Measurements from ENCODE around the gene C15orf40. TPM values are rescaled to one million over a fixed set of nuclear protein-coding genes. Genes with fewer than 3 reads are reported as not detected.
"Not testable (repeated sequence)": the region's sequence is repeated elsewhere in the genome, so short reads cannot be mapped to it uniquely, and the experiment has no call there.

Gene C15orf40
- polyA plus RNA-seq, 3 donors from 2014 or later, result 48.1 to 56.5 (median 48.7) TPM

GRCh38 chr15:82939678-82940077 is 71.8 kb downstream of the C15orf40 start:
- not testable (repeated sequence) for DNase-seq; H3K27me3 Mint-ChIP-seq (ENCODE audit: low read depth in 3 of 3); H3K4me1 Mint-ChIP-seq; H3K9me3 Mint-ChIP-seq; H3K4me3 Mint-ChIP-seq; H3K27ac Mint-ChIP-seq; H3K36me3 Mint-ChIP-seq

Other genes with a start within 250 kb of the C15orf40 start
- gene FSD2, start 205.6 kb downstream of the C15orf40 start, polyA plus RNA-seq, result not detected
- gene WHAMM, start 202.0 kb downstream of the C15orf40 start, polyA plus RNA-seq, result 1 to 10 TPM; 3.3 to 5.2 (median 4.1) TPM
- gene HOMER2, start 58.9 kb downstream of the C15orf40 start, polyA plus RNA-seq, result 1 to 10 TPM in 2 of 3 donors, not detected in 1; 3.4 to 3.5 TPM
- 10 to 100 TPM; 37.8 to 75.7 (median 52.6) TPM for gene RAMAC, start 25.4 kb downstream of the C15orf40 start, polyA plus RNA-seq
- 10 to 100 TPM; 45.6 to 61.9 (median 56.1) TPM for gene BTBD1, start 55.6 kb upstream of the C15orf40 start, polyA plus RNA-seq
- gene TM6SF1, start 96.0 kb upstream of the C15orf40 start, polyA plus RNA-seq, result 10 to 100 TPM; 17.2 to 20.2 (median 17.9) TPM
- gene HDGFL3, start 196.2 kb upstream of the C15orf40 start, polyA plus RNA-seq, result 10 to 100 TPM in 2 of 3 donors, 1 to 10 TPM in 1; 6.8 to 21.6 (median 10.6) TPM